Endothelial cell (in vitro differentiated cells): Measurements from ENCODE around the gene S100A3. TPM values are rescaled to one million over a fixed set of nuclear protein-coding genes. Genes with fewer than 3 reads are reported as not detected.
"Not testable (repeated sequence)": the region's sequence is repeated elsewhere in the genome, so short reads cannot be mapped to it uniquely, and the experiment has no call there.

Experiments used
- DNase-seq: peaks from one replicate; pipeline ENCODE4 v3.0.0; 2021; ENCODE audit warnings: low spot score
- H3K27ac Mint-ChIP-seq: one replicate; pipeline ENCODE4 v1.8.0; 2021; ENCODE audit warnings: mixed read lengths, inconsistent platforms; ENCODE audit not compliant: unreplicated experiment
- H3K27me3 Mint-ChIP-seq: one replicate; pipeline ENCODE4 v1.8.0; 2021; ENCODE audit warnings: mild to moderate bottlenecking, moderate library complexity, mixed read lengths, inconsistent platforms; ENCODE audit not compliant: unreplicated experiment
- H3K36me3 Mint-ChIP-seq: one replicate; pipeline ENCODE4 v1.8.0; 2021; ENCODE audit warnings: mild to moderate bottlenecking, low read depth, mixed read lengths, inconsistent platforms; ENCODE audit not compliant: unreplicated experiment
- H3K4me1 Mint-ChIP-seq: one replicate; pipeline ENCODE4 v1.8.0; 2021; ENCODE audit warnings: mild to moderate bottlenecking, mixed read lengths, inconsistent platforms; ENCODE audit not compliant: unreplicated experiment
- H3K4me3 Mint-ChIP-seq: one replicate; pipeline ENCODE4 v1.8.0; 2021; ENCODE audit warnings: mild to moderate bottlenecking, mixed read lengths, inconsistent platforms; ENCODE audit not compliant: unreplicated experiment
- H3K9me3 Mint-ChIP-seq: one replicate; pipeline ENCODE4 v1.8.0; 2021; ENCODE audit warnings: mixed read lengths, inconsistent platforms; ENCODE audit not compliant: unreplicated experiment
- CTCF ChIP-seq: fragments of 200-600 bp; sonication (generic); IDR thresholded peaks from one replicate; pipeline ENCODE4 v1.5.0; 2021; ENCODE audit warnings: antibody characterized with exemption; ENCODE audit not compliant: unreplicated experiment
- total RNA-seq: library from RNA; stranded (reverse); fragmentation: NEBNext Ultra II Directional; extraction: Animal tissue kit (Norgen Biotek cat#: 25700); gene quantifications from one replicate; pipeline ENCODE4 v1.2.1, GENCODE V29; 2021; ENCODE audit not compliant: unreplicated experiment

Gene S100A3
- total RNA-seq, 1 donor from 2014 or later = not detected

GRCh38 chr1:153531638-153532037 is 17.4 kb downstream of the S100A3 start:
- Mint-ChIP-seq H3K36me3 (no peaks in the 10 kb centered on the region), H3K9me3 (no peaks in the 10 kb centered on the region), H3K4me3 (no peak overlapping the region), H3K27ac (no peak overlapping the region), H3K4me1 (peaks cover 17% of the 10 kb centered on the region), H3K27me3 (peaks cover 7% of the 10 kb centered on the region)
- DNase-seq = no peak
- TF ChIP-seq CTCF = no peak

DNA sequence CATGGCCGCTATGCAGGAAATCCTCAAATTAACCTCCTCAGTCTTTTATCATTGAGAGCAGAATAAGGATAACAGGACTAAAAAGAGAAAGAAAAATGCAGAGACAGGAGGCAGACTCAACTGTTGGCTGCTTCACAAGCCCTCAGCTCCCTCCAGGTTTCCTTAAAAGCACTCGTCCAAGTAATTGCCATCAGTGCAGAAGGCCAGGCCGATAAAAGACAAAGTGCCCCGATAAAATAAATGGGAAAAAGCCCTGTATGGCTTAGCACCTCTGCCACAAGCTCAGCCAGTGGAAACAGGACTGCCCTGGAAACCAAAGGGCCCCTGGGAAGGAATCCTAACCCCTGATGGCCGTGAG is 21.4 kb downstream of the S100A3 start:
- DNase-seq = no peak
- Mint-ChIP-seq H3K4me1 (peaks cover 6% of the 10 kb centered on the region), H3K9me3 (no peaks in the 10 kb centered on the region), H3K27me3 (peaks cover 2% of the 10 kb centered on the region), H3K36me3 (no peaks in the 10 kb centered on the region), H3K27ac (no peak overlapping the region), H3K4me3 (no peak overlapping the region)
- no peak for TF ChIP-seq CTCF

- no peak for DNase-seq
- no peak for TF ChIP-seq CTCF
- Mint-ChIP-seq H3K36me3 (no peaks in the 10 kb centered on the region), H3K4me3 (no peak overlapping the region), H3K27ac (no peak overlapping the region), H3K4me1 (peaks cover under 1% of the 10 kb centered on the region), H3K9me3 (no peaks in the 10 kb centered on the region), H3K27me3 (no peaks in the 10 kb centered on the region)
These were observed 21.9 kb downstream of the S100A3 start for GRCh38 chr1:153527023-153527682.

DNA sequence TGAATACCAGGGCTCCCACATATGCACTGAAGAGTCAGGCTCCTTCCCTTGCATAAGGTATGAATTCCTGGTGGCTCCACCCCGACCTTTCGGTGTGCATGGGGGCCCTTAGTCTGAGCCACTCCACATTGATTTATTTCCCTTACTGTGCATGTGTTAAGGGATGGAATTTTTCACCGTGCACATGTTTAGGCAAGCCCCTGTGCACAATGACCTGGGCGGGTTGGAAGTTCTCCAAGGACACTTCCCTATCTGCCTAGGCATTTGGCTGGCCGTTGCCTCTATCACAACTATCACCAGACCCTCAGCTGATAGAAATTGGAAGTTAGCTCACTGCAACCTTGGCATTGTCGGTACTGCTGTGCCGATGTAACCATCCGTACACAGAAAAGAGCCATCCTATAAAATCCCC is 22.9 kb downstream of the S100A3 start:
- H3K27ac Mint-ChIP-seq = no peak overlapping the region
- H3K4me3 Mint-ChIP-seq = no peak overlapping the region
- H3K27me3 Mint-ChIP-seq = no peaks in the 10 kb centered on the region
- DNase-seq = no peak
- no peak for TF ChIP-seq CTCF
- H3K36me3 Mint-ChIP-seq = no peaks in the 10 kb centered on the region
- H3K9me3 Mint-ChIP-seq = no peaks in the 10 kb centered on the region
- no peaks in the 10 kb centered on the region for H3K4me1 Mint-ChIP-seq

GRCh38 chr1:153525088-153525728 is 23.9 kb downstream of the S100A3 start:
- Mint-ChIP-seq H3K27ac (no peak overlapping the region), H3K36me3 (no peaks in the 10 kb centered on the region), H3K27me3 (no peaks in the 10 kb centered on the region), H3K4me1 (no peaks in the 10 kb centered on the region), H3K9me3 (no peaks in the 10 kb centered on the region), H3K4me3 (no peak overlapping the region)
- no peak for TF ChIP-seq CTCF
- DNase-seq = no peak

GRCh38 chr1:153522353-153523048 is 26.6 kb downstream of the S100A3 start:
- H3K4me1 Mint-ChIP-seq, H3K27ac Mint-ChIP-seq, H3K9me3 Mint-ChIP-seq, H3K4me3 Mint-ChIP-seq, H3K27me3 Mint-ChIP-seq, DNase-seq, H3K36me3 Mint-ChIP-seq: not testable (repeated sequence)

DNA sequence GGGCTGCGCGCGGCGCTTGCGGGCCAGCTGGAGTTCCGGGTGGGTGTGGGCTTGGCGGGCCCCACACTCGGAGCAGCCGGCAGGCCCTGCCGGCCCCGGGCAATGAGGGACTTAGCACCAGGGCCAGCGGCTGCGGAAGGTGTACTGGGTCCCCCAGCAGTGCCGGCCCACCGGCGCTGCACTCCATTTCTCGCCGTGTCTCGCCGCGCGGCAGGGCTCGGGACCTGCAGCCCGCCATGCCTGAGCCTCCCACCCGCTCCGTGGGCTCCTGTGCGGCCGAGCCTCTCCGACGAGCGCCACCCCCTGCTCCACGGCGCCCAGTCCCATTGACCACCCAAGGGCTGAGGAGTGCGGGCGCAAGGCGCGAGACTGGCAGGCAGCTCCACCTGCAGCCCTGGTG is 27.2 kb downstream of the S100A3 start:
- H3K36me3 Mint-ChIP-seq, H3K4me3 Mint-ChIP-seq, H3K27me3 Mint-ChIP-seq, H3K9me3 Mint-ChIP-seq, H3K27ac Mint-ChIP-seq, H3K4me1 Mint-ChIP-seq, DNase-seq: not testable (repeated sequence)
